ENCODE measurements around the gene NTM. TPM values are rescaled to one million over a fixed set of nuclear protein-coding genes. Genes with fewer than 3 reads are reported as not detected.

Gene NTM
- total RNA-seq, 1 experiment from 2014 or later, result not detected

- no peak overlapping the region for H3K9ac ChIP-seq (ENCODE audit: low read length)
- no peak for ATAC-seq
- no peaks in the 10 kb centered on the region for H4K20me1 ChIP-seq (ENCODE audit: insufficient read depth)
- H3K4me2 ChIP-seq (ENCODE audit: low read length), result no peak overlapping the region
- no peak overlapping the region for H3K4me3 ChIP-seq (replicated peaks in 1 of 2; ENCODE audit: low read depth in 1 of 2, low read length in 2 of 2)
- H3K36me3 ChIP-seq (ENCODE audit: control insufficient read depth in 1 of 2, insufficient read depth in 2 of 2, low read length in 2 of 2), result no peaks in the 10 kb centered on the region
- no peaks in the 10 kb centered on the region for H3K79me2 ChIP-seq (ENCODE audit: insufficient read depth, low read length)
- POLR2A ChIA-PET, result no interaction called here
- DNase-seq (ENCODE audit: low read depth, low spot score), result no peak
- no peaks in the 10 kb centered on the region for H3K9me2 ChIP-seq (ENCODE audit: insufficient read depth)
- no peaks in the 10 kb centered on the region for H3K9me3 ChIP-seq (ENCODE audit: control insufficient read depth in 1 of 2, insufficient read depth in 1 of 2, low read depth in 1 of 2, low read length in 2 of 2)
- no peaks in the 10 kb centered on the region for H3K4me1 ChIP-seq (ENCODE audit: control insufficient read depth in 1 of 2, insufficient read depth in 2 of 2, low read length in 2 of 2)
- no peak overlapping the region for H3K27ac ChIP-seq (ENCODE audit: low read depth, low read length)
- CTCF ChIA-PET, result no interaction called here
- intact Hi-C loops (cut with micrococcal nuclease), result no loop called here
- no peaks in the 10 kb centered on the region for H3K27me3 ChIP-seq (ENCODE audit: insufficient read depth, low read length)
- H2AFZ ChIP-seq (ENCODE audit: low read depth, low read length, poor library complexity, severe bottlenecking), result no peak overlapping the region
- TF ChIP-seq TCF7L2 (IDR thresholded peaks at IDR 0.05; ENCODE audit: borderline replicate concordance, extremely low read depth, insufficient read depth, insufficient read length) (no peak), EGR1 (IDR thresholded peaks at IDR 0.05; ENCODE audit: low read depth) (no peak), ZBTB33 (IDR thresholded peaks at IDR 0.05; ENCODE audit: extremely low read depth, insufficient replicate concordance, low read length) (no peak), POLR2A (IDR thresholded peaks at IDR 0.05; ENCODE audit: borderline replicate concordance, extremely low read depth, insufficient read depth, insufficient read length) (no peak), CEBPB (IDR thresholded peaks at IDR 0.05; ENCODE audit: low read depth) (no peak), SIN3A (IDR thresholded peaks at IDR 0.05; ENCODE audit: low read depth) (no peak), YY1 (IDR thresholded peaks at IDR 0.05; ENCODE audit: extremely low read depth, insufficient replicate concordance, low read depth, low read length) (no peak), ZFX (IDR thresholded peaks at IDR 0.05) (no peak), SP1 (IDR thresholded peaks at IDR 0.05; ENCODE audit: low read depth) (no peak), MAX (IDR thresholded peaks at IDR 0.05) (no peak), EZH2phosphoT487 (IDR thresholded peaks at IDR 0.05; ENCODE audit: borderline replicate concordance) (no peak), EZH2 (IDR thresholded peaks at IDR 0.05) (no peak), JUND (IDR thresholded peaks at IDR 0.05) (no peak), ELF1 (IDR thresholded peaks at IDR 0.05; ENCODE audit: borderline replicate concordance, low read depth) (no peak), POLR2AphosphoS5 (IDR thresholded peaks at IDR 0.05; ENCODE audit: low read depth, low read length) (no peak), CBX3 (IDR thresholded peaks at IDR 0.05; ENCODE audit: low read depth) (no peak), ATF3 (IDR thresholded peaks at IDR 0.05) (no peak), RAD21 (IDR thresholded peaks at IDR 0.05; ENCODE audit: low read depth) (no peak), SRF (IDR thresholded peaks at IDR 0.05; ENCODE audit: low read depth) (no peak)
- RAD21 ChIA-PET (ENCODE audit: low non-redundant PET in 1 of 2, low total read pairs in 2 of 2, uncharacterized antibody in 2 of 2, unreplicated experiment in 2 of 2), result no interaction called here
- no TSS peak for BruUV-seq (replicated peaks)
Observed at GRCh38 chr11:131686836-131687235, 316.4 kb downstream of the NTM start.

Data from HCT116 (cell line).